Upper lobe of left lung (tissue), 4 donors: ENCODE data around the gene DNMT3A.

ENCODE experiments used
- CTCF ChIP-seq, 6 experiments: fragments of 450-650 bp in 4 of 6; fragments of 200-600 bp in 2 of 6; sonication (generic) in 2 of 6; IDR thresholded peaks; one replicate each; pipeline ENCODE4 v1.5.1; 2016 to 2019; ENCODE audit warnings: antibody characterized with exemption in 6 of 6
- EP300 ChIP-seq, 4 donors: sonication (generic); formaldehyde crosslinking; IDR thresholded peaks; one replicate each; pipeline ENCODE4 v1.5.1; 2017; ENCODE audit warnings: antibody characterized with exemption in 4 of 4, control low read depth in 2 of 4

- TF ChIP-seq CTCF (IDR thresholded peaks at IDR 0.05) (no peak), EP300 (IDR thresholded peaks at IDR 0.05) (no peak)
Observed at GRCh38 chr2:25337891-25338290, 3.8 kb downstream of the DNMT3A start.
